ENCODE measurements around the gene MAPK8IP2. TPM values are rescaled to one million over a fixed set of nuclear protein-coding genes. Genes with fewer than 3 reads are reported as not detected.

The MAPK8IP2 gene
- total and polyA plus RNA-seq, 2 of the 4 experiments (the other 2 are of a cell fraction) = under 0.01 to 0.14 TPM

- DNase-seq = no peak
Measured at GRCh38 chr22:50585781-50586180, 14.8 kb upstream of the MAPK8IP2 start.

More at GRCh38 chr22:50585781-50586180, 14.8 kb upstream of the MAPK8IP2 start:
- ATAC-seq (ENCODE audit: low read depth) = no peak
- no peak overlapping the region for H3K18ac ChIP-seq (ENCODE audit: low read depth, low read length)
- peaks cover 2% of the 10 kb centered on the region; the same call in 1 of the 2 replicates for H3K36me3 ChIP-seq (ENCODE audit: control insufficient read depth, insufficient read depth, low read length)
- H3K4me3 ChIP-seq (ENCODE audit: insufficient read depth, low read depth, low read length) = no peak overlapping the region
- H4K91ac ChIP-seq (ENCODE audit: insufficient read depth, low read depth, low read length) = no peak overlapping the region
- no peak overlapping the region for H2AFZ ChIP-seq (replicated peaks; ENCODE audit: low read length, poor library complexity)
- H3K56ac ChIP-seq (ENCODE audit: extremely low read depth, insufficient read depth, low read length) = no peak overlapping the region
- intact Hi-C loops (cut with micrococcal nuclease) (no loop called here), dilution Hi-C loops (cut with HindIII; ENCODE audit: low sequenced_read_pairs, unreplicated experiment) (no loop called here), in situ Hi-C loops (cut with MboI; ENCODE audit: low sequenced_read_pairs) (no loop called here)
- H3K9ac ChIP-seq (ENCODE audit: low read depth, low read length) = no peak overlapping the region
- no peak overlapping the region for H2BK15ac ChIP-seq (ENCODE audit: low read depth, low read length)
- H3K4ac ChIP-seq (ENCODE audit: low read depth, low read length) = no peak overlapping the region
- no peak overlapping the region for H4K8ac ChIP-seq (ENCODE audit: low read depth in 2 of 2, low read length in 2 of 2)
- H3K4me1 ChIP-seq (ENCODE audit: control insufficient read depth, insufficient read depth, low read length) = peaks cover 4% of the 10 kb centered on the region; the same call in 1 of the 2 replicates
- CTCF ChIA-PET = interaction anchor here (0.6 kb wide), 1 partner anchor 46 kb away, joined by 4 read pairs; no protein-coding TSS in a partner anchor
- no peak overlapping the region for H2BK20ac ChIP-seq (ENCODE audit: low read depth, low read length)
- H4K20me1 ChIP-seq (ENCODE audit: insufficient read depth, low read length) = no peaks in the 10 kb centered on the region; the same call in 1 of the 2 replicates
- 90% methylated on average over 5 of the region's 8 CpGs; no CpG with 5 or more reads in 1 of the 2 experiments for WGBS, 2 experiments (ENCODE audit: extremely low coverage in 2 of 2, insufficient read length in 1 of 2)
- POLR2A ChIA-PET (ENCODE audit: unreplicated experiment) = no interaction called here
- no peak overlapping the region for H3K27ac ChIP-seq (ENCODE audit: insufficient read depth, low read length)
- H3K79me1 ChIP-seq (ENCODE audit: low read depth in 1 of 2, low read length in 2 of 2) = peaks cover 18 to 25% of the 10 kb centered on the region in 2 experiments
- peaks cover 2% of the 10 kb centered on the region; the same call in 1 of the 2 replicates for H3K27me3 ChIP-seq (ENCODE audit: control insufficient read depth, insufficient read depth, low read length)
- no peak overlapping the region for H3K14ac ChIP-seq (replicated peaks; ENCODE audit: low read depth, low read length)
- H4K5ac ChIP-seq (ENCODE audit: low read depth, low read length) = no peak overlapping the region
- TF ChIP-seq ELK1 (IDR thresholded peaks at IDR 0.05; ENCODE audit: borderline replicate concordance, low read depth, low read length) (no peak), POLR2A (IDR thresholded peaks at IDR 0.05; ENCODE audit: low read depth, low read length) (no peak), CTCF (conservative IDR thresholded peaks at IDR 0.05; ENCODE audit: low read depth, low read length) (no peak), MXI1 (IDR thresholded peaks at IDR 0.05; ENCODE audit: borderline replicate concordance, low read depth, low read length) (no peak), RCOR1 (IDR thresholded peaks at IDR 0.05; ENCODE audit: insufficient replicate concordance, low read length) (no peak), SMC3 (IDR thresholded peaks at IDR 0.05; ENCODE audit: low read depth, low read length) (no peak), BHLHE40 (IDR thresholded peaks at IDR 0.05; ENCODE audit: low read depth, low read length) (no peak), MAFK (IDR thresholded peaks at IDR 0.05; ENCODE audit: low read depth, low read length) (no peak), FOS (IDR thresholded peaks at IDR 0.05; ENCODE audit: low read depth, low read length) (no peak), RAD21 (IDR thresholded peaks at IDR 0.05; ENCODE audit: low read length) (no peak), RFX5 (IDR thresholded peaks at IDR 0.05; ENCODE audit: low read depth, low read length) (no peak), CEBPB (IDR thresholded peaks at IDR 0.05; ENCODE audit: low read depth, low read length) (no peak), NFE2L2 (IDR thresholded peaks at IDR 0.05; ENCODE audit: low read depth, low read length) (no peak), MAZ (IDR thresholded peaks at IDR 0.05; ENCODE audit: borderline replicate concordance, low read depth, low read length) (no peak)
- peaks cover 12% of the 10 kb centered on the region; the same call in 1 of the 2 replicates for H3K9me1 ChIP-seq (ENCODE audit: insufficient read depth, low read length)
- H3K23ac ChIP-seq (ENCODE audit: low read depth, low read length) = no peak overlapping the region
- no peak overlapping the region for H3K4me2 ChIP-seq (ENCODE audit: low read depth, low read length)
- no peak overlapping the region for H2AK9ac ChIP-seq (replicated peaks; ENCODE audit: low read depth, low read length, poor library complexity)
- H2BK5ac ChIP-seq (ENCODE audit: low read depth, low read length, poor library complexity, severe bottlenecking) = no peak overlapping the region
- H2AK5ac ChIP-seq (ENCODE audit: low read depth, low read length) = no peak overlapping the region
- no TSS peak for BruUV-seq (replicated peaks)
- no peak overlapping the region for H2BK120ac ChIP-seq (ENCODE audit: low read depth, low read length)
- 0 out of 2 replicates have a peak, but pooled peaks cover 2% of the 10 kb centered on the region for H3K9me3 ChIP-seq (ENCODE audit: control insufficient read depth, insufficient read depth, low read length)
